Neural cell (in vitro differentiated cells): ENCODE results near the gene COL19A1.

Source experiments
- EP300 ChIP-seq: fragments of 450-650 bp; conservative IDR thresholded peaks from 2 replicates; pipeline ENCODE4 v1.6.1; 2014; ENCODE audit warnings: antibody characterized with exemption, mild to moderate bottlenecking, moderate library complexity; ENCODE audit not compliant: poor library complexity, severe bottlenecking
- EZH2 ChIP-seq: fragments of 200-600, 300-800 bp; shearing (Covaris generic), sonication (generic); IDR thresholded peaks from 2 replicates; pipeline ENCODE4 v1.6.1; 2014; ENCODE audit warnings: antibody characterized with exemption, low read length, borderline replicate concordance, mild to moderate bottlenecking; ENCODE audit not compliant: insufficient read depth, poor library complexity, severe bottlenecking
- POLR2AphosphoS5 ChIP-seq: IDR thresholded peaks from 2 replicates; pipeline ENCODE4 v1.6.1; 2012
- RAD21 ChIP-seq: fragments of 450-650 bp; conservative IDR thresholded peaks from 2 replicates; pipeline ENCODE4 v1.6.1; 2014; ENCODE audit warnings: antibody characterized with exemption, mild to moderate bottlenecking, moderate library complexity
- SMC3 ChIP-seq: fragments of 450-650 bp; conservative IDR thresholded peaks from 2 replicates; pipeline ENCODE4 v1.6.1; 2014; ENCODE audit warnings: antibody characterized with exemption, mild to moderate bottlenecking, moderate library complexity; ENCODE audit not compliant: poor library complexity
- TAF1 ChIP-seq: IDR thresholded peaks from 2 replicates; pipeline ENCODE4 v1.6.1; 2012; ENCODE audit warnings: low read depth
- TF ChIP-seq, protein P1 (sequence below): fragments of 450-650 bp; IDR thresholded peaks from 2 replicates; pipeline ENCODE4 v1.5.1; 2014; ENCODE audit warnings: antibody characterized with exemption, mild to moderate bottlenecking, moderate library complexity; ENCODE audit not compliant: poor library complexity, severe bottlenecking
- TF ChIP-seq, protein P2 (sequence below): IDR thresholded peaks from 2 replicates; pipeline ENCODE4 v1.6.1; 2012; ENCODE audit warnings: borderline replicate concordance

DNA sequence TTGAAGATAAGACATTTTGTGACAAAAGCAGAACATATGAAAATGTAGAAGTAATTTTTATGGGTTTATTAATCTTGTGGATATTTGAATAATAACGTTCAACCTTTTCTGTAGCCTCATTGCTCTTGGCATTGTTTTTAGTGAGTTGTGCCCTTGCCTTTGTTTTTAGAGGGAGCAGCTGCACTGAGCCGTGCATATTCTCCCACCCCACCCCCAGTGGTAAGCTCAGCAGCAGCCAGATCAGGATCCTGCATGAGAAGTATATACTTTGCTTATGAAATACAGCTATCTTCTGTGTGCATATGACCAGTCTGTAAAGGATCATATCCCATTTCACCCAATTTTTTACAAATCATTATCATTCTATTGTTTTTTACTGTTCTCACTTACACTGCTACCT lies 252.3 kb downstream of the COL19A1 start:
- TF ChIP-seq, protein P1, sequence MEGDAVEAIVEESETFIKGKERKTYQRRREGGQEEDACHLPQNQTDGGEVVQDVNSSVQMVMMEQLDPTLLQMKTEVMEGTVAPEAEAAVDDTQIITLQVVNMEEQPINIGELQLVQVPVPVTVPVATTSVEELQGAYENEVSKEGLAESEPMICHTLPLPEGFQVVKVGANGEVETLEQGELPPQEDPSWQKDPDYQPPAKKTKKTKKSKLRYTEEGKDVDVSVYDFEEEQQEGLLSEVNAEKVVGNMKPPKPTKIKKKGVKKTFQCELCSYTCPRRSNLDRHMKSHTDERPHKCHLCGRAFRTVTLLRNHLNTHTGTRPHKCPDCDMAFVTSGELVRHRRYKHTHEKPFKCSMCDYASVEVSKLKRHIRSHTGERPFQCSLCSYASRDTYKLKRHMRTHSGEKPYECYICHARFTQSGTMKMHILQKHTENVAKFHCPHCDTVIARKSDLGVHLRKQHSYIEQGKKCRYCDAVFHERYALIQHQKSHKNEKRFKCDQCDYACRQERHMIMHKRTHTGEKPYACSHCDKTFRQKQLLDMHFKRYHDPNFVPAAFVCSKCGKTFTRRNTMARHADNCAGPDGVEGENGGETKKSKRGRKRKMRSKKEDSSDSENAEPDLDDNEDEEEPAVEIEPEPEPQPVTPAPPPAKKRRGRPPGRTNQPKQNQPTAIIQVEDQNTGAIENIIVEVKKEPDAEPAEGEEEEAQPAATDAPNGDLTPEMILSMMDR = no peak
- TF ChIP-seq SMC3 (no peak), EZH2 (no peak), TAF1 (no peak), POLR2AphosphoS5 (no peak), EP300 (no peak), RAD21 (no peak)
- TF ChIP-seq, protein P2, sequence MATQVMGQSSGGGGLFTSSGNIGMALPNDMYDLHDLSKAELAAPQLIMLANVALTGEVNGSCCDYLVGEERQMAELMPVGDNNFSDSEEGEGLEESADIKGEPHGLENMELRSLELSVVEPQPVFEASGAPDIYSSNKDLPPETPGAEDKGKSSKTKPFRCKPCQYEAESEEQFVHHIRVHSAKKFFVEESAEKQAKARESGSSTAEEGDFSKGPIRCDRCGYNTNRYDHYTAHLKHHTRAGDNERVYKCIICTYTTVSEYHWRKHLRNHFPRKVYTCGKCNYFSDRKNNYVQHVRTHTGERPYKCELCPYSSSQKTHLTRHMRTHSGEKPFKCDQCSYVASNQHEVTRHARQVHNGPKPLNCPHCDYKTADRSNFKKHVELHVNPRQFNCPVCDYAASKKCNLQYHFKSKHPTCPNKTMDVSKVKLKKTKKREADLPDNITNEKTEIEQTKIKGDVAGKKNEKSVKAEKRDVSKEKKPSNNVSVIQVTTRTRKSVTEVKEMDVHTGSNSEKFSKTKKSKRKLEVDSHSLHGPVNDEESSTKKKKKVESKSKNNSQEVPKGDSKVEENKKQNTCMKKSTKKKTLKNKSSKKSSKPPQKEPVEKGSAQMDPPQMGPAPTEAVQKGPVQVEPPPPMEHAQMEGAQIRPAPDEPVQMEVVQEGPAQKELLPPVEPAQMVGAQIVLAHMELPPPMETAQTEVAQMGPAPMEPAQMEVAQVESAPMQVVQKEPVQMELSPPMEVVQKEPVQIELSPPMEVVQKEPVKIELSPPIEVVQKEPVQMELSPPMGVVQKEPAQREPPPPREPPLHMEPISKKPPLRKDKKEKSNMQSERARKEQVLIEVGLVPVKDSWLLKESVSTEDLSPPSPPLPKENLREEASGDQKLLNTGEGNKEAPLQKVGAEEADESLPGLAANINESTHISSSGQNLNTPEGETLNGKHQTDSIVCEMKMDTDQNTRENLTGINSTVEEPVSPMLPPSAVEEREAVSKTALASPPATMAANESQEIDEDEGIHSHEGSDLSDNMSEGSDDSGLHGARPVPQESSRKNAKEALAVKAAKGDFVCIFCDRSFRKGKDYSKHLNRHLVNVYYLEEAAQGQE = no peak
